SU-DHL-6 (cell line): Measurements from ENCODE around the gene PHF1.

ENCODE experiments used
- EZH2phosphoT487 ChIP-seq: fragments of 200-600 bp; sonication (generic), shearing (Covaris generic); conservative IDR thresholded peaks from 2 replicates; pipeline ENCODE4 v1.6.1; 2018; ENCODE audit warnings: mild to moderate bottlenecking, antibody characterized with exemption, low read length, moderate library complexity, mixed read lengths
- TF ChIP-seq, protein P1 (sequence below): fragments of 200-600 bp; sonication (generic); IDR thresholded peaks from one replicate; pipeline ENCODE4 v1.5.1; 2017; ENCODE audit warnings: antibody characterized with exemption, mild to moderate bottlenecking, low read length, moderate library complexity; ENCODE audit not compliant: insufficient read depth, poor library complexity, severe bottlenecking

DNA sequence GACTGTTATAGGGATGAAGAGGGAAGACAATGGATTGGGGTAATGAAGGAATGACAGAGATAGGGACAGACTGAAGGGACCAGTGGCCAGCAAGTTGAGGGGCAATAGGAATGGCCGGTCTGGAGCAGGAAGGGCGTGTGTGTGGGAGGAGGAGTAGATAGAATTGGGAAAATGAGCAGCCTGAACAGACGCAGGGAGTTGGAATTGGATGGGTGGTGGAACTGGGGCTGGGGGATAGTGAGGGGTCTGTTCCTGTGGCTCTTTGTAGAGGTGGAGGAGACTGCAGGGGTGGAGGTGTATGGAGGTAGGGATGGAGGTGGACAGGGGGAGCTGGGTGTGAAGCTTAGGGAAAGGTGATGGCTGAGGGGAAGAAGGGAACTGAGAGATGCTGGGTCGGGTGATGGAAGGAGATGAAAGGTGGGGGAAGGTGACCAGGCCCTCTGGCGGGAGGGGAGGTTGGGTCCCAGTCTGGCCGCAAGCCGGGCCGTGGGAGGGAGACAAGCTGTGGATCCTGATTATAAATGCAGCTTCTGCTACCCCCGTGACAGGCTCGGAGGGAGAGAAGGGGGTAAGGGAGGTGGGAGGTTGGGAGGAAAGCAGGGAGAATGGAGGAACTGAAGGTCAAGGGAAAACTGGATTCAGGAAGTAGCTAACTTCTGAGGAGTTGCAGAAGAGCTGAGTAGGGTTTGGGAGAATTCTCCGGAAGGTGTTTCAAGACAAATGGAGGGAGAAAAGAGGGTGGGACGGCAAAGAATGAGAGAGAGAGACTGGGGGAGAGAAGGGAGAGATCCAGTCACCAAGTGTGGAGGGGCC, 14.2 kb downstream of the PHF1 start:
- TF ChIP-seq, protein P1, sequence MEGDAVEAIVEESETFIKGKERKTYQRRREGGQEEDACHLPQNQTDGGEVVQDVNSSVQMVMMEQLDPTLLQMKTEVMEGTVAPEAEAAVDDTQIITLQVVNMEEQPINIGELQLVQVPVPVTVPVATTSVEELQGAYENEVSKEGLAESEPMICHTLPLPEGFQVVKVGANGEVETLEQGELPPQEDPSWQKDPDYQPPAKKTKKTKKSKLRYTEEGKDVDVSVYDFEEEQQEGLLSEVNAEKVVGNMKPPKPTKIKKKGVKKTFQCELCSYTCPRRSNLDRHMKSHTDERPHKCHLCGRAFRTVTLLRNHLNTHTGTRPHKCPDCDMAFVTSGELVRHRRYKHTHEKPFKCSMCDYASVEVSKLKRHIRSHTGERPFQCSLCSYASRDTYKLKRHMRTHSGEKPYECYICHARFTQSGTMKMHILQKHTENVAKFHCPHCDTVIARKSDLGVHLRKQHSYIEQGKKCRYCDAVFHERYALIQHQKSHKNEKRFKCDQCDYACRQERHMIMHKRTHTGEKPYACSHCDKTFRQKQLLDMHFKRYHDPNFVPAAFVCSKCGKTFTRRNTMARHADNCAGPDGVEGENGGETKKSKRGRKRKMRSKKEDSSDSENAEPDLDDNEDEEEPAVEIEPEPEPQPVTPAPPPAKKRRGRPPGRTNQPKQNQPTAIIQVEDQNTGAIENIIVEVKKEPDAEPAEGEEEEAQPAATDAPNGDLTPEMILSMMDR, result no peak
- TF ChIP-seq EZH2phosphoT487, result no peak
